HG03108 (cell line): ENCODE measurements around the gene CTNNA2.

Source experiments
- ATAC-seq: cut with Tn5 transposase; IDR thresholded peaks from one replicate; pipeline ENCODE4 v1.9.1; 2021; ENCODE audit warnings: moderate library complexity; ENCODE audit not compliant: unreplicated experiment

CTNNA2 gene

GRCh38 chr2:80501874-80502624 is 989.2 kb downstream of the CTNNA2 start:
- no peak for ATAC-seq

- no peak for ATAC-seq
Observed at GRCh38 chr2:80506563-80506962, 993.7 kb downstream of the CTNNA2 start.

GRCh38 chr2:80510716-80511115 is 997.9 kb downstream of the CTNNA2 start:
- ATAC-seq = no peak

DNA sequence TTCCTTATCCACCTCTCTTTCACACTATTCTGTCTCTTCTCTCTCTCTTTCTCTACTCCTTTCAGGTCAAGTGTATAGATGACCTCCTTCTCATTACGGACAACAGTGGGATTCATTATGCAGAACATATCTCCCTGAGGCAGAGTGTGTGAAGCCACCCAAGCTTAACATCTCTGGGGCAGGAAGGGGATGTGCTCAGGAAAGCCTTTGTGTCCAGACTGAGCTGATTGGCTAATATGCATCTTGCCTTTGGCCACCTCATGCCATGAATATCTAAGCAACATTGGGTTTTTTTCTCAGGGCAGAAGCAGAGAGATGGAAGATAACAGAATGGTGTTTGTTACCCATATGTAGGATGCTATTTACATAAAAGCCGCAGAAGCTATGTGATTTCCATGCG is 1003.1 kb downstream of the CTNNA2 start:
- ATAC-seq = no peak

DNA sequence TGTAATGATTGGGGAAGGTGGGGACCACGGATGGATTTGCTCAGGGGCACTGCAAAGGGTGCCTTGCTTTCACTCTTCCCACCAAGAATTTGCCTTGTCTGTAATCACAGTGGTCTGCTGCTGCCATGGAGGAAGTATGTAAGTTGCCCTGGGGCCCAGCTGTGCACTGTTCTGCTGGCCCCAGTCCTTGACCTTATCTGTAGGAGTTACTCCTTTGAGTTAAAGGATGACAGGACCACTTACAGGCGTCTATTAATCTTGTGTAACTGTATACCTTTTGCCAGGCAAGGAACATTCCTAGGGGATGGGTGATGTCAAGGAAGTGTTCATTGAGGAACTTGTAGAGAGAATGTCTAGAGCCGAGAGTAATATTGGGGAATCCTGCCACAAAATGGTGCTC is 1004.5 kb downstream of the CTNNA2 start:
- no peak for ATAC-seq

DNA sequence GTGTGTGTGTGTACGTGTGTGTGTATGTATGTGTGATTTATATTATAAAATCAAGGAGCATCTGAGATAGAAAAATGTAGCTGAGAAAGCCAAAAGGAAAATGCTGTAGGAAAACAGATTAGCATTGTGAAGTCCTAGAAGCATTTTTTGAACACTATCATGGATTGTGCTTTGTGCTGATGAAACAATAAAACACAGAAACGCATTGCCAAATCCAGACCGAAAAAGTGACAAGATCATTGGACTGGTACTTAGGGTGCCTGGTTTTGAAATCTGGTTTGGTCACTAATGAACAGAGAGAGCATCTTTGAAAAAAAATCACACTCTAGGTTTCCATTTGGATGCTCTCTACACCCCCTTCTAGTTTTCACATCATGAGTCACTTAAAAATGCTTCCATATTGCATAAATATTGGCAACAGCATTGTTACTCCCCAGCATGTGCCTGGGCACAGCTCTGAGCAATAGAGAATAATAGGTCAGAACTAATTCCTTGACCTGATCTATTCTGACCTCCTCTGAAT is 1006.3 kb downstream of the CTNNA2 start:
- no peak for ATAC-seq

- ATAC-seq = no peak
Observed at GRCh38 chr2:80519699-80520291, 1006.9 kb downstream of the CTNNA2 start.

- ATAC-seq = no peak
Observed at GRCh38 chr2:80525152-80525551, 1012.3 kb downstream of the CTNNA2 start.

GRCh38 chr2:80527119-80527518 is 1014.3 kb downstream of the CTNNA2 start:
- no peak for ATAC-seq

GRCh38 chr2:80529466-80530165 is 1016.8 kb downstream of the CTNNA2 start:
- no peak for ATAC-seq

DNA sequence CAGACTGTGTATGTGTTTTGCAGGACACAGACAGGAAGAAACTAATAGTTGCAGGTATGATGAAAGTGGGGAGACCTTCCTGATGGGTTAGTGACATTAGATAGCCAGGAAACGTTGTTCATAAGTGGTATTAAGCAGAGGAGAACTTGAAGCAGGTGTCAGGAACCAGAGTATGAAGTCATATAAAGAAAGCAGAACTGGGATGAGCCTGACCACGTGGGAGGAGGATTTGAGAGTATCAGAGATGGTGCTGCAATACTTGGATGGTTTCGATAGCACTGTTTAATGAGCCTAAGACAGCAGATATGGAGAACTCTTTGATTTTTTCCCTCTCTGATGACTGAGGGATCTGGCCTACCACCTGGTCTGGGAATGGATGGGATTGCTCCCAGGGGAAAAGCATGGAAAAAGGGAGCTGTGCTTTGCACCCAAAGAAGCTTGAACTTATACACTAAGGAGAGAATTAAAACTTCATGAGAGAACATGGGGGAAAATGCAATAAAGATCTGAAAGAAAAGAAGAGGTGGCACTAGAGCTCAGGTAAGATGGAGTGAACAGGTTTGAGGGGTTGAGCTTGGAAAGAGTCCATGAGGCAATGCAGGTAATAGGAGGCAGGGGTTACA is 1017.7 kb downstream of the CTNNA2 start:
- no peak for ATAC-seq

GRCh38 chr2:80531319-80531718 is 1018.5 kb downstream of the CTNNA2 start:
- no peak for ATAC-seq

DNA sequence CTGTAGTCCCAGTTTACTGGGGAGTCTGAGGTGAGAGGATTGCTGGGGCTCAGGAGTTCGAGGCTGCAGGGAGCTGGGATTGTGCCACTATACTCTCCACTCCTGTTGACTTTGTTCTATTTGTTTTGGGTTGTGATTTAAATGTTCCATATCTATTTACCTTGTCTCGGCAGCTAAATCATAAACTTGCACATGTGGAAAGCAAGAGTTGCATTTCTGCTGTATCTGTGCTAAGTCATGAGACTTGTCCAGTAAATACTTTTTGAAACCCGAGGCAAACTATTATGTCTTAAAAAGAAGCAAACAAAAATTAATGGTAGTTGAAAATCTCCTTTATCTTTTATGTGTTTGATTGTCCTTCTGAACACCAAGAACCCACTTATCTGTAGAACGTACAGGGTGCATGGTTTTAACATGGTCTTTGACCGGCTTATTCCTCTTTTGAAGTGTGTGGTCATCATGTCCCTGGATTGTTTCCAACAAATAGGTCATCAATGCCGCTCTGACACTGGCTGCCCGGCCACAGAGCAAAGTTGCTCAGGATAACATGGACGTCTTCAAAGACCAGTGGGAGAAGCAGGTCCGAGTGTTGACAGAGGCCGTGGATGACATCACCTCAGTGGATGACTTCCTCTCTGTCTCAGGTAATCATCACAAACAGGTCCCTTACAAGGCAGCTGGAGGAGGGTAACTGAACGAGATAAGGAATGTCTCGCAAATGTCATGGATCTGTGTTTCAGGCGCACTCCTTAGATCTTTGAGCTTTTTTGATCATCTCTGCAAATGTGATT is 1032.8 kb downstream of the CTNNA2 start:
- ATAC-seq = no peak

GRCh38 chr2:80546766-80547165 is 1033.9 kb downstream of the CTNNA2 start:
- ATAC-seq = no peak

GRCh38 chr2:80547344-80547743 is 1034.5 kb downstream of the CTNNA2 start:
- ATAC-seq = no peak

DNA sequence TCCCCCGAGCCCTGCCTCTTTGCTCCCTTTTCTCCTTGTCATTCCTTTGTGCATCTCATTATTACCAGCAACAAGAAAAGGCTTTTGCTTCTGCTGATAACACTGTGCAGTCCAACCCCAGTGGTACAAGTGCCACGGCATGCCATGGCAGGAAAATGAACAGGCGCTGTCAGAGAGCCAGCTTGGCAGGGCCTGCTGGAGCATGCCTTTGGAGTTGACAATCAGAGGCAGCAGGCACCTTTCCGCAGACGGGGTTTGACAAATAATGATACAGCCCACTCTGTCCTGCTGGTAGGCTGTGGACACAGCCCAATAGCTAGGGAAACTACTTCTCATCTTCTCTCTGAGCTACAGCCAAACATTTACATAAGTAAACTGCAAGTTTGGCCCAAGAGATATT is 1035.6 kb downstream of the CTNNA2 start:
- no peak for ATAC-seq

DNA sequence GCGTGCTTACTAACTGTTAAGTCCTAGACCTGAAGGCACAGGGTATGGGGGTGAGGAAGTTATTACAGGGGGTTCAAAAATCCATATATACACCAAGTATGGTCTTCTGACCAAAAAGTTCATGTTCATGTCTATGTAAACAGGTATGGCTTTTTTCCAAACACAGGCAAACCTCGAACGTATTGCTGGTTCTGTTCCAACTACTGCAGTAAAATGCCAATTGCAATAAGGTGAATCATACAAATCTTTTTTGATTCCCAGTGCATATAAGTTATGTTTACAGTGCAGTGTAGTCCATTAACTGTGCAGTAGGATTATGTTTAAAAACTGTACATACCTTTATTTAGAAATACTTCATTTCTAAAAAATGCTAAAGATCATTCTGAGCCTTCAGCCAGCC is 1037.0 kb downstream of the CTNNA2 start:
- ATAC-seq = no peak

DNA sequence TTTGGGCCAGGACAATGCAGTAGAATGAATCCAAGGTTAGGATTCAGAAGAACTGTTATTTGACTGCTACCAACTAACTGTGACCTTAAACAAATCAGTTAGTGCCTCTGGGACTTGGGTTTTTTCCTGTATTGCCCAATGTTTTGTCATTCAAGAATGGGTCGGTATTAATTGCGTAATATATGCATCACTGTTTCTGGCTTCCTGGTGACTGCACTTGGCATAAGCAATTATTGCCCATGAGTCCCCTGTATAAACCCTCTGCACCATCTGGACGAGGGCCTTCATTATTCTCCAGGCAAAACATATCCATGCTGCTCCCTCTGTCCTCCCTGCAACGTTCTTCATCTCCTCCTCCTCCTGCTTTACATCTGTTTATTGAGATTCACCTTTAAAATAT is 1047.5 kb downstream of the CTNNA2 start:
- no peak for ATAC-seq

DNA sequence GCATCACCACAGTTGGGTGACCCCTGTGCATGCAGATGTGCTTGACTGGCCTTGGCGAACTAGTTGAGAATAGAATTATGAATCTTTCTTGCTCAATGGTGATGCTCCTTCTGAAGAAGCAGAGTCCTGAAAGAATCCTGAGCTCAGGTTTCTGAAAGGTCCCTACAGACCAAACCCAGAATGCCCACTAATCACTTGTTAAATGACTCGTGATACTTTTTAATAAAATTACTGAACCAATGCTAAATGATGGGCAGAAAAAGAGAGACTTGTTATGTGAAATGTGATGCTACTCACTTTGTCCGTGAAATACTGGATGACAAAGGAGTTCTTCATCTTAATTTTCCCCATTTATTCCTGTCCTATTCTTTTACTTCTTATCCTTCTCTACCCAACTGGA is 1055.2 kb downstream of the CTNNA2 start:
- ATAC-seq = no peak

DNA sequence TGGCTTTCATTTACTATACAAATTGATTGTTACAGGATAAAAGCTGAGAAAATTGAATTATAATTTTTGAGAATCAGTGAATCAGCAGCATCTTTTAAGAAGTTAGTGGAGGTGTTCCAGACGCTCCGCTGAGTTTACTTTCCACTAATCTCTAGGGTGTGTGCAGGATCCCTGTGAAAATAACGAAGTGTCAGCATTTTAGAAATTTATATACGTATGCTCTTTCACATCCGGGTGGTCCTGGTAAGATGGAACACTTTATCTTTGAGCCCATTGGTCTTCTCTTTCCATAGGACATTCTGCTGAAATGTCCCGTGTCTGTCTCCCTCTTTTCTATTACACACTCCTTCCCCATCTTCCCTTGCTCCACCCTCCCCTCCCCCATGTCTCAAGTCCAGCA is 1060.3 kb downstream of the CTNNA2 start:
- no peak for ATAC-seq

DNA sequence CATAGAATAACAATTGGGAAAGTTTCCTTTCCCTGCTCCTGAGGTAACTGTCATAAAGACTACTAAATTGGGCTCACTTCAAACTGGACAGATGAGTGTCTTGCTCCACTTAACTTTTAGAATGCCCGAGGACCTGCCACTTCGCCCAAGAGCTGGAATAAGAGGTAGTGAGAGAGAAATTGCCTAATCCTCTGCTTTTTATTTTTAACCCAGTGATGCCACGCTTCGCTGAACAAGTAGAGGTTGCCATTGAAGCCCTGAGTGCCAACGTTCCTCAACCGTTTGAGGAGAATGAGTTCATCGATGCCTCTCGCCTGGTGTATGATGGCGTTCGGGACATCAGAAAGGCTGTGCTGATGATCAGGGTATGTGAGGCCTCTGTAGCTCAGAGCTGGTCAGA is 1061.1 kb downstream of the CTNNA2 start:
- ATAC-seq = no peak
